RWPE2 (cell line): ENCODE results near the gene FUZ.

ENCODE experiments used
- ATAC-seq: fragments of 200-7000 bp; cut with Tn5 transposase; 3 replicates; pipeline ENCODE4 v1.9.1; 2021; ENCODE audit warnings: low read depth
- DNase-seq: peaks from one replicate; pipeline ENCODE4 v3.0.0-alpha.2; 2020; ENCODE audit warnings: low spot score
- H3K27ac ChIP-seq: fragments of 450-650 bp; 2 replicates; pipeline ENCODE4 v1.5.1; 2017; ENCODE audit warnings: mild to moderate bottlenecking; ENCODE audit not compliant: poor library complexity, severe bottlenecking
- H3K27me3 ChIP-seq: fragments of 250-450 bp; sonication (Bioruptor Pico); 2 replicates; pipeline ENCODE4 v1.5.1; 2021; ENCODE audit warnings: mild to moderate bottlenecking, moderate library complexity; ENCODE audit not compliant: insufficient read depth, poor library complexity, severe bottlenecking
- H3K36me3 ChIP-seq: fragments of 250-450 bp; sonication (Bioruptor Pico); 2 replicates; pipeline ENCODE4 v1.5.1; 2020; ENCODE audit warnings: low read depth, mild to moderate bottlenecking, moderate library complexity
- H3K4me1 ChIP-seq: fragments of 250-450 bp; sonication (Bioruptor Pico); 2 replicates; pipeline ENCODE4 v1.5.1; 2021; ENCODE audit warnings: mild to moderate bottlenecking, moderate library complexity; ENCODE audit not compliant: insufficient read depth, poor library complexity, severe bottlenecking
- H3K4me3 ChIP-seq: fragments of 250-450 bp; sonication (Bioruptor Pico); 2 replicates; pipeline ENCODE4 v1.5.1; 2021; ENCODE audit warnings: mild to moderate bottlenecking, moderate library complexity; ENCODE audit not compliant: severe bottlenecking
- H3K9me3 ChIP-seq: fragments of 250-450 bp; sonication (Bioruptor Pico); 2 replicates; pipeline ENCODE4 v1.5.1; 2021; ENCODE audit warnings: mild to moderate bottlenecking, moderate library complexity; ENCODE audit not compliant: severe bottlenecking
- TF ChIP-seq, protein P1 (sequence below): fragments of 450-650 bp; IDR thresholded peaks from one replicate; pipeline ENCODE4 v1.5.1; 2017; ENCODE audit warnings: mild to moderate bottlenecking, moderate library complexity; ENCODE audit not compliant: poor library complexity, severe bottlenecking

Gene FUZ

DNA sequence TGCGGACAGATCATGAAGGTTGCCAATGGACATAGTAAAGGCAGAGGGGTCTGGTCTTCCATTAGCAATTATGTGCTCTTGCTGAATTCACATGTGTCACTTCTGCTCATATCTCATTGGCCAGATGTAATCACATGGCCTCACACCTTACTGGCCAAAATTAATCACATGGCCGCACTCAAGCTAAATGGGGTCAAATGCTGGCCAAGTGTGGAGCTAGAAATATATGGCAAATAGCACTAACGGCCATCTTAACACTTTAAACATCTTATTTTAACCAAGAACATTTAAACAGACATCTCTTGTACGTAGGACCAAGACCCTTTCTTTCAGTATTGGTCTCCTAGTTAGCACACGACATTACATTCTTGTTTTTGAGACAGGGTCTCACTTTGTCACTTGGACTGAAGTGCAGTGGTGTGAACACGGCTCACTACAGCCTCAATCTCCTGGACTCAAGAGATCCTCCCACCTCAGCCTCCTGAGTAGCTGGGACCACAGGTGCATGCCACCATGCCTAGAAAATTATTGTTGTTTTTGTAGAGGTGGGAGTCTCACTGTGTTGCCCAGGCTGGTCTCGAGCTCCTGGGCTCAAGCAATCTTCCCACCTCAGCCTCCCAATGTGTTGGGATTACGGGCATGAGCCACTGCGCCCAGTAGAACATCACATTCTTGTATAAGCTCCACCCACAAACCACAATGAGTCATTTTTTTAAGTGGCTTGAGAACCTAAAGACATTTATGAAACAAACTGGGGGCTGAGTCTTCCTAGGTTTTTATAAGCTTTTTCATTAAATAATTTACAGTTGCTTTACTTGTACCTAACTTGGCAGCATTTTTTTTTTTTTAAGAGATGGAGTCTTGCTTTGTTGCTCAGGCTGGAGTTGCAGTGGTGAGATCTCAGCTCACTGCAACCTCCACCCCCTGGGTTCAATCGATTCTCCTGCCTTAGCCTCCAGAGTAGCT is 34.9 kb upstream of the FUZ start:
- peak; percentile 49 for ATAC-seq
- H3K36me3 ChIP-seq: no peaks in the 10 kb centered on the region; the same call in 1 of the 2 replicates
- peak overlapping the region; percentile 15 for H3K27ac ChIP-seq
- no peaks in the 10 kb centered on the region for H3K27me3 ChIP-seq
- H3K4me3 ChIP-seq: no peak overlapping the region
- TF ChIP-seq, protein P1, sequence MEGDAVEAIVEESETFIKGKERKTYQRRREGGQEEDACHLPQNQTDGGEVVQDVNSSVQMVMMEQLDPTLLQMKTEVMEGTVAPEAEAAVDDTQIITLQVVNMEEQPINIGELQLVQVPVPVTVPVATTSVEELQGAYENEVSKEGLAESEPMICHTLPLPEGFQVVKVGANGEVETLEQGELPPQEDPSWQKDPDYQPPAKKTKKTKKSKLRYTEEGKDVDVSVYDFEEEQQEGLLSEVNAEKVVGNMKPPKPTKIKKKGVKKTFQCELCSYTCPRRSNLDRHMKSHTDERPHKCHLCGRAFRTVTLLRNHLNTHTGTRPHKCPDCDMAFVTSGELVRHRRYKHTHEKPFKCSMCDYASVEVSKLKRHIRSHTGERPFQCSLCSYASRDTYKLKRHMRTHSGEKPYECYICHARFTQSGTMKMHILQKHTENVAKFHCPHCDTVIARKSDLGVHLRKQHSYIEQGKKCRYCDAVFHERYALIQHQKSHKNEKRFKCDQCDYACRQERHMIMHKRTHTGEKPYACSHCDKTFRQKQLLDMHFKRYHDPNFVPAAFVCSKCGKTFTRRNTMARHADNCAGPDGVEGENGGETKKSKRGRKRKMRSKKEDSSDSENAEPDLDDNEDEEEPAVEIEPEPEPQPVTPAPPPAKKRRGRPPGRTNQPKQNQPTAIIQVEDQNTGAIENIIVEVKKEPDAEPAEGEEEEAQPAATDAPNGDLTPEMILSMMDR: no peak
- peaks cover 21% of the 10 kb centered on the region for H3K4me1 ChIP-seq
- no peaks in the 10 kb centered on the region for H3K9me3 ChIP-seq
- no peak for DNase-seq

DNA sequence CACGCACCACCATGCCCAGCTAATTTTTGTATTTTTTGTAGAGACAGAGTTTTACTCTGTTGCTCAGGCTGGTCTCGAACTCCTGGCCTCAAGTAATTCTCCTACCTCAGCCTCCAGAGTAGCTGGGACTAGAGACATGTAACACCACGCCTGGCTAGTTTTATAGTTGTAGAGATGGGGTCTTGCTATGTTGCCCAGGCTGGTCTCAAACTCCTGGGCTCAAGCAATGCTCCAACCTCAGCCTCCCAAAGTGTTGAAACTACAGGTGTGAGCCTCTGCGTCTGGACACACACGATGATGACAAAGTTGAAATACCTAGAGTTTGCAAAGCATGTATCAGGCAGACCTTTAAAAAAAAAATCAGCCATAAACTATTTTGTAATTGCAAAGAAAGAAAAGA is 33.3 kb upstream of the FUZ start:
- Histone ChIP-seq H3K27me3 (no peaks in the 10 kb centered on the region), H3K27ac (no peak overlapping the region), H3K4me1 (peaks cover 12% of the 10 kb centered on the region), H3K4me3 (no peak overlapping the region), H3K9me3 (no peaks in the 10 kb centered on the region), H3K36me3 (no peaks in the 10 kb centered on the region)
- ATAC-seq: no peak
- DNase-seq: no peak
- TF ChIP-seq, protein P1: no peak

DNA sequence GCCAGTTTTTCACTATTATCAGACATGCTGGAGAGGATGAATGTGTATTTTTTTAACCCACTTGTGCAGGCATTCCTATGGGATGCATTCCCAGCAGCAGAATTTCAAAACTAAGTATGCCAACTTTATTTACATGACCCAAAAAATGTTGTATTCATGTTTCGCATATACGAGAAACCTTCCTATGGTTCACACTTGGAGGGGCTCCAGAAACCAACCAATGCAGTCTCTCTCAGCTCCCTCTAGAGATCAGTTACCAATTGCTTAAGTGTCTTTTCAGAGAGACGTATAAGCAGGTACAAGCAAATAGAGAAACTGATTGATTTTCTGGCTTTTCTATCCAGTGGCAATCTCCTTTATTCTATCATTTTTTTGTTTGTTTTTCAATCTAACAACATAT is 32.3 kb upstream of the FUZ start:
- Histone ChIP-seq H3K36me3 (peaks cover 3% of the 10 kb centered on the region; the same call in 1 of the 2 replicates), H3K4me1 (peaks cover 12% of the 10 kb centered on the region), H3K4me3 (no peak overlapping the region), H3K9me3 (no peaks in the 10 kb centered on the region), H3K27ac (no peak overlapping the region), H3K27me3 (no peaks in the 10 kb centered on the region)
- TF ChIP-seq, protein P1: no peak
- ATAC-seq (no peak), DNase-seq (no peak)

DNA sequence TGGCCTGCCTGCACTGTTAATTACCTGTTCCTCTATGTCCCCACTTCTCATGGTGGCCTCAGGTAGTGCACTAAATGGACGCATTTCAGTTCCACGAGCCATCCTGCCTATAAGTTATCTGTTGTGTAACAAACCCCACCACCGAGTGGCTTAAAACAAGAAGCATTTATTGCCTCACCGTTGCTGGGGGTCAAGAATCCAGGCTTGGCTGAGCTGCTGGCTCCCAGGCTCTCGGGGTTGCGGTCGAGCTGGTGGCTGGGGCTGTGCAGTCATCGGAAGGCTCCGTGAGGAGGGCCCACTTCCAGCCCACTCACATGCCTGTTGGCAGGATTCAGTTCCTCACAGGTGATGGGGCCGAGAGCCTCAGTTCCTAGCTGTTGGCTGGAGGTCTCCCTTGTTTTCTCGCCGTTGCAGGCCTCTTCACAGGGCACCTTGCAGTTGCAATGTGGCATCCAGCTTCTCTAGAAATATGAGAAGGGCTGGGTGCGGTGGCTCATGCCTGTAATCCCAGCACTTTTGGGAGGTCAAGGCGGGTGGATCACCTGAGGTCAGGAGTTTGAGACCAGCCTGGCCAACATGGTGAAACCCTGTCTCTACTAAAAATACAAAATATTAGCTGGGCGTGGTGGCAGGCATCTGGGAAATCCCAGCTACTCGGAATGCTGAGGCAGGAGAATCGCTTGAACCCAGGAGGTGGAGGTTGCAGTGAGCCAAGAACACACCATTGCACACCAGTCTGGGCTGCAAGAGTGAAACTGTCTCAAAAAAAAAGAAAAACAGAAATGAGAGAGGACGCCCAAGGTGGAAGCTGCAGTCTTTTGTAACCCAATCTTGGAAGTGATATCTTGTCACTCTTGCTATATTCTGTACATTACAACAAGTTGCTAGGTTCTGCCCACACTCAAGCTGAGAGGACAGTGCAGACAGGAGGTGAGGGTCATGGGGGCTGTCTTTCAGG is 31.3 kb upstream of the FUZ start:
- H3K27me3 ChIP-seq: no peaks in the 10 kb centered on the region
- H3K9me3 ChIP-seq: no peaks in the 10 kb centered on the region
- no peak overlapping the region for H3K4me3 ChIP-seq
- peaks cover 12% of the 10 kb centered on the region for H3K4me1 ChIP-seq
- ATAC-seq (no peak), DNase-seq (no peak)
- H3K36me3 ChIP-seq: peaks cover 12% of the 10 kb centered on the region; the same call in 1 of the 2 replicates
- TF ChIP-seq, protein P1: no peak
- no peak overlapping the region for H3K27ac ChIP-seq
